Left ventricle myocardium superior (tissue), 1 donor: ENCODE data around the gene GRIK4. TPM values are rescaled to one million over a fixed set of nuclear protein-coding genes. Genes with fewer than 3 reads are reported as not detected.

Experiments used
- ATAC-seq: fragments of 200-7000 bp; cut with Tn5 transposase; one replicate; pipeline ENCODE4 v1.9.1; 2020; ENCODE audit warnings: mild to moderate bottlenecking, moderate library complexity
- DNase-seq: peaks from one replicate; pipeline ENCODE4 v3.0.0-alpha.2; 2020
- intact Hi-C: fragments of 100-400 bp; cut with micrococcal nuclease; formaldehyde crosslinking; loops from one replicate; pipeline ENCODE4 v1.11.0; 2022
- total RNA-seq: library from RNA; stranded (reverse); fragmentation: NEBNext Ultra II Directional; extraction: Animal tissue kit (Norgen Biotek cat#: 25700); gene quantifications from one replicate; pipeline ENCODE4 v1.2.1, GENCODE V29; 2021
- donor health status: DM: no; HTN: yes; CAD: no; lungs with severe emphysema.

GRIK4 gene
- total RNA-seq, 1 donor from 2014 or later = 0.22 TPM

GRCh38 chr11:120824242-120824641 is 312.7 kb downstream of the GRIK4 start:
- DNase-seq = no peak
- intact Hi-C loops = no loop called here
- ATAC-seq = no peak

- intact Hi-C loops = no loop called here
- ATAC-seq (no peak), DNase-seq (no peak)
These were observed 315.6 kb downstream of the GRIK4 start for GRCh38 chr11:120827198-120827597.

GRCh38 chr11:120827820-120828219 is 316.3 kb downstream of the GRIK4 start:
- intact Hi-C loops = no loop called here
- DNase-seq = no peak
- no peak for ATAC-seq

GRCh38 chr11:120828847-120829246 is 317.3 kb downstream of the GRIK4 start:
- ATAC-seq (no peak), DNase-seq (no peak)
- intact Hi-C loops = no loop called here

- no peak for ATAC-seq
- intact Hi-C loops = no loop called here
- DNase-seq = no peak
These were observed 318.6 kb downstream of the GRIK4 start for GRCh38 chr11:120830085-120830620.

GRCh38 chr11:120832481-120833238 is 321.1 kb downstream of the GRIK4 start:
- intact Hi-C loops = no loop called here
- DNase-seq (no peak), ATAC-seq (no peak)

- DNase-seq = no peak
- ATAC-seq = no peak
- intact Hi-C loops = no loop called here
These were observed 323.2 kb downstream of the GRIK4 start for GRCh38 chr11:120834686-120835210.

GRCh38 chr11:120835601-120836228 is 324.2 kb downstream of the GRIK4 start:
- DNase-seq = no peak
- no peak for ATAC-seq
- intact Hi-C loops = no loop called here

- no peak for ATAC-seq
- no peak for DNase-seq
- intact Hi-C loops = no loop called here
These were observed 326.1 kb downstream of the GRIK4 start for GRCh38 chr11:120837696-120838095.

- DNase-seq (no peak), ATAC-seq (no peak)
- intact Hi-C loops = no loop called here
These were observed 327.7 kb downstream of the GRIK4 start for GRCh38 chr11:120839201-120839600.

GRCh38 chr11:120839846-120840402 is 328.4 kb downstream of the GRIK4 start:
- intact Hi-C loops = no loop called here
- DNase-seq (no peak), ATAC-seq (no peak)

- intact Hi-C loops = no loop called here
- ATAC-seq = no peak
- no peak for DNase-seq
These were observed 329.1 kb downstream of the GRIK4 start for GRCh38 chr11:120840661-120841060.

- ATAC-seq (no peak), DNase-seq (no peak)
- intact Hi-C loops = no loop called here
These were observed 329.5 kb downstream of the GRIK4 start for GRCh38 chr11:120841074-120841473.

GRCh38 chr11:120842195-120842594 is 330.6 kb downstream of the GRIK4 start:
- no peak for DNase-seq
- intact Hi-C loops = no loop called here
- no peak for ATAC-seq

- intact Hi-C loops = no loop called here
- ATAC-seq (no peak), DNase-seq (no peak)
These were observed 341.9 kb downstream of the GRIK4 start for GRCh38 chr11:120853435-120853834.

- no peak for ATAC-seq
- intact Hi-C loops = no loop called here
These were observed 343.4 kb downstream of the GRIK4 start for GRCh38 chr11:120854988-120855387.

GRCh38 chr11:120857508-120857907 is 346.0 kb downstream of the GRIK4 start:
- intact Hi-C loops = no loop called here
- ATAC-seq (no peak), DNase-seq (no peak)

More at GRCh38 chr11:120854988-120855387, 343.4 kb downstream of the GRIK4 start:
- no peak for DNase-seq

GRCh38 chr11:120858740-120859139 is 347.2 kb downstream of the GRIK4 start:
- ATAC-seq (no peak), DNase-seq (no peak)
- intact Hi-C loops = no loop called here

GRCh38 chr11:120859552-120860295 is 348.2 kb downstream of the GRIK4 start:
- intact Hi-C loops = no loop called here
- no peak for ATAC-seq
- DNase-seq = no peak
